Activated CD4-positive, alpha-beta T cell treated with anti-CD3 and anti-CD28 coated beads, Interleukin-2, amount 50 U/mL, for 48 hours (primary cell): ENCODE data around the gene RBFOX1.

Experiments used
- DNase-seq, 2 experiments: peaks; one replicate each; pipeline ENCODE4 v3.0.0-alpha.2; 2020

RBFOX1 gene

DNA sequence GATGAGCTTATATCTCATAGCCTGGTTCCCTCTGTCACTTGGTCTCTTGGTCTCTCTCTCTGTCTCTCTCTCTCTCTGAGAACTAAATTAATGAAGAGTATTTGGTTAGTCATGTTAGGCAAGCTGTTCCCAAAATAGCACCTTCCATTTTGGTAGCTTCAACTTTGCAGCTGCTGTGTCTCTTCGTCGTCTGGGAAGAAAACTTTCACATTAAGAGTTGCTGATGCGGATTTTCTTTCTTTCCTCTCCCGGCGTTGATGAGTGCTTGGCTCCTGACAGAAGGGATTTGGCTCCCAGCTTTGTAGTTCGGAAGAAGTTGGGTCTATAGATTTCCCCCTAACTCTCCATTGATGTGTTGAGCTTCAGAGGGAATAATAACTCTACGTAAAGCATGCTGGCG, at the start of gene RBFOX1:
RBFOX1 (plus strand) TSS at position 235 of the 400 bp plus-strand sequence.
- no peak for DNase-seq

DNA sequence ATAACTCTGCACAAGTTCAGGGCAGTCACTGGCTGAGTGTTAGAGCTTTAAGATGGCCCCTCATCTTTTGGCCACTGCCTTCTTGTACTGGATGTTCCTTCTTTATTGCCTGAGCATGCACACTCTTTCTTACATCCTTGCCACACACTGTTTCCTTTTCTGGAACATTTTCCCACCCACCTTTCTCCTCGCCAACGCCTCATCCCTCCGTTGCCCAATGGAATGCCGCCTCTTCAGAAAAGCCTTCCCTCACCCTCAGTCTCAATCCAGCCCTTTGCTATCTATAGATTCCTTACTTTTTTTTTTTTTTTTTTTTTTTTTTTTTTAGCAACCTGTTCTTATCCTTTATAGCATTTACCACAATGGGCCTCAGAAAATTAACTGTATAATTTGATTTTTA, 47.9 kb upstream of the RBFOX1 start:
- no peak for DNase-seq

DNA sequence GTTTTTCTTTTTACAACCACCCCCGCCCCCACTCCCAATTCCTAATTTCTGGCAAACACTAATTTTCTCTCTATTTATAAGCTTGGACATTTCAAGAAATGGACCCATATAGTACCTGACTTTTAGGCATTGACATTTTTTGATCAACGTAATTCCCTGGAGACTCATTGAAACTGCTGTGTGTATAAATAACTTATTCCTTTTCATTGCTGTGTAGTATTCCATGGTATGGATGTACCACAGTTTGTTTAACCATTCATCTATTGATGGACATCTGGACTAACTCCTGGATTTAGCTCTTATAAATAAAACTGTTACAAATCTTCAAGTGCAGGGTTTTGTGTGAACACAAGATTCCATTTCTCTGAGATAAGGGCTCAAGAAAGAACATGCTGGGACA, 47.1 kb upstream of the RBFOX1 start:
- DNase-seq, result no peak

DNA sequence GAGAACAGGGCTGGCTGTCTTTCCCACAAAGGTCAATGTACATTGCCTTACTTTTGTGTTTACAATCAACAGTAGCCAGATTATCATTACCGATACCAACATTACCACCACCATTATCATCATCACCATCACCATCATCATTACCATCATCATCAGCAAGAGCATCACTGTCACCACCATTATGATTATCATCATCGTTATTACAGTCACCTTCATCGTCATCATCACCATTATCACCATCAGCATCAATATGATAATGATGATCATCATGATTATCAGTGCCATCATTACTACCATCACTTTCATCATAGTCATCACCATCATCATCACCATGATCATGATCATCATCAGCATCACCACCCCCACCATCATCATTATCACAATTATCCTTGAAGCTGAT, 43.3 kb upstream of the RBFOX1 start:
- no peak for DNase-seq

DNA sequence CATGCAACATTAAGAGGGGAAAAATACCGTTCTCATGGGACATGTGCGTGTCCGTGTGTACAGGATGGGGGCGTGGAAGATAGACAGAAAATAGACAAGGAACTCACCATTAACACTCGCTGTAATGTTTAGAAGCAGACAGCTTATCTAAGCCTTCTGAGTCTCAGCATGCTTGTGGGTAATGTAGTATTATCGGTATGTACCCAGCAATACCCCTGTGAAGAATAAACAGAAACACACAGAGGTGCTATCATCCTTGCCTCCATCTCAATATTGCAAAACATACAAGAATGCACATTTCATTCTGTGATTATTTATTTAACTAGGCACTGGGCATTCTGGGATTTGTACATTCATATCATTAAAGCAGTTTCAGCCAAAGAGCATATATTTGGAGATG, 42.0 kb upstream of the RBFOX1 start:
- no peak for DNase-seq

DNA sequence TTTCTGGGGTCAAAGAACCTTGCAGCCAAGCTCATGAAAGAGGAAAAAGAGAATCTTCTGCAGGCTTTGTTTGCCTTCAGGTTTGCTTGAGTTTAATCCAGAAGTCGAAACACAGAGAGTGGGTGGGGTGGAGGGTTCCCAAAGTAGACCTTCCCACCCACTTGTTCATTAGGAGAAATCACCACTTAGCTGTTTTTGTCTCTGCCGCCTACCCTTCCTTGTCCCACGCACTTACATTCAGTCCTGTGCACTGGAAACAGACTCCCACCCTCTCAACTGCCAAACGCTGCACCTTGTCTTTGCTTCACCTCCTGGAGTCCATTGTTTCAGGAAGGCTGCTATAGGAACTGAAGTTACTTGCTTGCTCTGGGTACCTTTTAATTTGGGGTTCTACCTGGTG, 38.6 kb upstream of the RBFOX1 start:
- no peak for DNase-seq

DNA sequence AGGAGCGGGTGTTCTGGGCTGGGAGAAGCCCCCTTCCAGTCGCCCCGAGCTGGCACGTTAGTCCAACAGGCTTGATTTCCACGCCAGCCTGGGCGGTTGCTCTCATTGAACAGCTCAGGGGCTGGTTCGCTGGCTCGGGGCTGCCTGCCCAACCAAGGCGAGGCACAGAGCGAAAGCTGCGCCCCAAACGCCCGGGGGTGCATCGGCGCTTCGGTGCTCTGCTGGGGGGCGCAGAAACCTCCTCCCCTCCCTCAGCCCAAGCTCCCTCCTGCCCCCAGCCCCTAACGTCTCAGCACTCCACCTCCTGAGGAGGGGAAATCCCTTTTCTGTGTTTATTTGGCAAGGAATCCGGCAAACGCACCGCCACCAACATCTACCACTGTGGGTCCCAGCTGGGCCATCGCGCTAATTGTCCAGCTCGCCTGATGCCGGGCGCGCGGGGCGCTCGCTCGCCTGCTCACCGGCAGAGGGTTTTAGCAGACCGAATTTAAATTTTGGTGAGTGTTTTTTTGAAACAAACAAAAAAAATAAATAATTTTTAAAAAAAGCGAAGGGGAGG, 29.5 kb upstream of the RBFOX1 start:
- DNase-seq, result no peak

DNA sequence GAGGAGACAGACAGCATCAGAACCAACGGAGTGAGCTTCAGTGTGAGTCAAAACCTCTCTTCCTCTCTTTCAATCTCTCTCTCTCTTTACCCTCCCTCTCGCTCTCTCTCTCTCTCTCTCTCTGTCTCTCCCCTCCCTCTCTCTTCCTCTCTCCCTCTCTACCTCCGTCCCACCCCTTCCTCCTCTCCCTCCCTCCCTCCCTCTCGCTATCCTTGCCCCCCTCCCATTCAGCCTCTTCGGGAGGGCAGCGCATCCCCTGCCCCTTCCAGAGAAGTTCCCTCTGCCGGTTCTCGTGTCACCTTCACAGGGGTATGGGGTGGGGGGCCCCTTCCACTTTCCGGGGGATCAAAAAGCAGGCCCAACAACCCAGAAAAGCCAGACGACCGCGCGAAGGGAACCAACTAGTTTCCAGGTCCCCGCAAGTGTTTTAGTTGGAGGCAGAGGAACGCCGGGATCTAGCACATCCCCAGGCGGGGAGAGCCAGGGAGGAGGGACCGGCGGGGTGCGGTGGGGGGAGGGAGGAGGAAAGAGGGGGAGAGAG, 28.9 kb upstream of the RBFOX1 start:
- DNase-seq, result no peak

DNA sequence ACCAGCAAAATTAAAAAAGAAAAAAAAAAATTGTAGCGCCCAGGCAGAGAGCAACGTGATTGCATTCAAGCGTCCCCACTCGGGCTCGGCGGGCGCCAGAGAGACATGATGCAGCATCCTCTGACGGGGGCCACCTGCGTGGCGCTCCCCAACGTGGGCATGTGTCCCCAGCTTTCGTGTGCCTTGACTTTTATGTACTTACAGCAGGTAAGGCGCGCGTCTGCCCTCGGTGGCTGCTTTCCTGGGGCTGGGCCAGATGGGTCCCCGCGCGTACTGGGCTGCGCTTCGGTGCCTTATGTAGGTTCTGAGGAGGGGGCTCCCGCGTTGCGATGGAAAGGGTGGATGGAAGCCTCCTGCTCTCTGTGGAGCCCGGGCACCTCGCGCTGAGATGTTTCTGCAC, 28.4 kb upstream of the RBFOX1 start:
- DNase-seq, result no peak

DNA sequence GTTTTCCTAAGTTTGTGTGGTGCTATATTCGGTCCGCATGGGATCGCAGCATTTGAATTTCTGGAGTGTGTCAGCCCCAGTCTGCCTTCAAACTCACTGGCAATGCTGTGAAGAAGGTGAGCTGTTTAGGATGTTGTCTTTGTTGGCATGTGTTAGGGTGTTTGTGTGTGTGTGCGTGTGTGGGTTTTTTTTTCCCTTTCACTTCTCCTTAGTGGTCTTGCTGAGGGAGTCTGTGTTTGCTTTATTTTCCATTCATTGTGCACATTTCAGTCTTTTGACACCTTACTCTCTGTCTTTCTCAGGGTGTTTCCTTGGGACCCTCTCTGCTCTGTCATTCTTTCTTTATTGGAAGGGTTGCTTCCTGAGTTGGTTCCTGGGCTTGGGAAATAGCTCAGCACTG, 27.7 kb upstream of the RBFOX1 start:
- DNase-seq, result no peak

DNA sequence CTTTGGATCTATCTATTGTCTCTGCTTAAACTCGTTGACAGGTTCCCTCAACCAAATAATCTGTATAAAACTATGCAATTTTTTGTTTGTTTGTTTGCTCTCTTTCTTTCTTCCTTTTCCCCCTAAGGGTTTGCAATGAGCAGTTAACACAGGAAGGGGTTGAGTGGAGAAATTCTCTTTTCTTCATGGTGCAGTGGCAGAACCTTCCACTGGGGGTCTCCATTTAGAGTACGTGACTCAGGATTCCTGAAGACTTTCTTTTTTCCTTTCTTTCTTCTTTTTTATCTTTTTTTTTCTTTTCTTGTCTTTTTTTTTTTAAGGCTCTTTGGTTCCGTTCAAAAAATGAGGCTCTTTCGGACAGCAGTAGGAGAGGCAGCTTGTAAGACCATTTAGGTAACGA, 19.5 kb upstream of the RBFOX1 start:
- no peak for DNase-seq

DNA sequence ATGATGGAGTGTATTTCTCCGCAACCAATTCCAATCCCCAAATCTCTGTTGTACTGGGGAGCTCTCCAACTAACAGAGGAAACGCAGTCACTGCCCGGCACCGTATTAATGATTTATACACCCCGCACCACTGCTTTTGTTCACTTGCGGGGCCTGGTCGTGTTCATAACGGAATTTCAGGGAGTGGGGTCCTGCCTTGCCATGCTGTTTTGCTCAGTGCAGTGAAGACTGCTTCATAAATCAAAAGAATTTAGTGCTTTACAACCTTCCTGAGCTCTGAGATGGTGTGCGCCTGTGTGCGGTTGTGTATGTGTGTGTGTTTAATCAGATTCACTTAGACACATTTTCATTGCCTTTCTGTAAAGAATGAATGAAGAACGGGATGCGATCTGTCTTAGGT, 18.5 kb upstream of the RBFOX1 start:
- DNase-seq, result no peak

DNA sequence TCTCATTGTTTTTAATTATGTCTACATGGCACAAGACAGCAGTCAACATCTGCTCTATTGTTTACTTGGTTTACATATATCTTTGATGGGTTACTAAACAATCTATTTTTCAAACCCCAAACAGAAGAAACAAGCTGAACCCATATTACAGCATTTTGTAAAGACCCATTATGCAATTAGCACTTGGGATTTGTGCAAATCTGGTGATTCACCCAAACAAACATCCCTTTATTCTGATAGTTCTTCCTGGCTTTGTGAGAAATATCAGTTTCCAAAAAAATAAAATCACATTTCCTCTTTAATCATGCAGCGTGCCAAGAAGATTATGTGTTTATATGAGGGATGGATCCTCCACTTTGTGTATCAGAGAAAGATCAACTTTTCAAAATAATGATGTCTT, 16.8 kb upstream of the RBFOX1 start:
- DNase-seq, result no peak

DNA sequence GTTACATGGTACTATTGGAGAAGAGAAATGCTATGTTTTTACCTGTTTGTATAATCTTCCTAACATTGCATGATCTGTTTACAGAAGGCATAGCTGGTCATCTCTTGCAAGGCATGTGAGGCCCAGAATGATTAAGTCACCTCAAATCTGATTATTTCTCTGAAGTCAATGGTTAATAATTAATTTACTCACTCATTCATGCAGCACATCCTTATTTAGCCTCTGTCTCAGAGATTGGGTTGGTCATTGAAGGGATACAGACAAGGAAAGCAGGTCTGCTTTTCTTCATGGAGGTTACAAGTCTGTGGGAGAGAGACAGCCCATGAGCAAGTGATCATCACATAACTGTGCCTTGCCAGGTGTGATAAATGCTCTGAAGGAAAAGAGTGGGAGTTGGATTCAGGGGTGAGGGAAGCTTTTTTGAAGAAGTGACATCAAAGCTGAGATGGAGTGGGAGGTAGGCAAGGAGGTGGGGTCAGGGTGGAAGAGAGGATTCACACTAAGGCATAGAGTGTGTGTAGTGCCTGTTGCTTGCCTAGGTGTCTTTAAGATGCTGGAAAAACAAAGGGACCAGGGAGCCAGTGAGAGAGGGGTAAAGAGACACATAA, 16.3 kb upstream of the RBFOX1 start:
- no peak for DNase-seq

DNA sequence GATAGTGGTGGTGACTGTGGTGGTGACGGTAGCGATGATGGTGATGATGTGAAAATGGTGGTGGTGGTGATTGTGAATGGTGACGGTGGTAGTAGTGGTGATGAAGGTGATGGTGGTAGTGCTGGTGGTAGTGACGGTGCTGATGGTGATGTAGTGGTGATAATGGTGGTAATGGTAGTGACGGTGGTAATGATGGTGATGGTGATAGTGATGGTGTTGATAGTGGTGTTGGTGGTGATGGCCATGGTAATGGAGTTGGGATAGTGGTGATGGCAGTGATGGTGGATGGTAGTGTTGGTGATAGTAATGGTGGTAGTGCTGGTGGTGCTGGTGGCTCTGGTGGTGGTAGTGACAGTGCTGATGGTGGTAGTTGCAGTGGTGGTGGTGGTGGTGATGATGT, 14.7 kb upstream of the RBFOX1 start:
- no peak for DNase-seq

DNA sequence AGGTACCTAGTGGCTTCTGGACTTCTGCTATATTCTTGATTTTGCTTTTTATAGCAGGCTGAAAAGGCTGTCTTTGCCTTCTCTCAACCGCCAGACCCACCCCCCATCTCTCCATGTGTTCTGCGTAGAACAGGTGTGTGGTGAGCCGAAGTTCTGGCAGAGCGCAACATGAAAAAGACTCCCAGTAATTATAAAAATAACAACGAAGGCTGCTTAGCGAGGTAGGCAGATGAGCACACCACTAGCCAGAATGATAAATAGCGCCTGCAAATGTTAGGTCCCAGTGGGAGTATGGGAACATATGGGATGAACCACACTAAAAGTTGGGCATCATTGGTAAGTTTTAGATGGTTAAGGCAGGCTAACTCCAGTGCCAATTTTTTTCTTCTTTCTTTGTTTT, 14.0 kb upstream of the RBFOX1 start:
- DNase-seq, result no peak

DNA sequence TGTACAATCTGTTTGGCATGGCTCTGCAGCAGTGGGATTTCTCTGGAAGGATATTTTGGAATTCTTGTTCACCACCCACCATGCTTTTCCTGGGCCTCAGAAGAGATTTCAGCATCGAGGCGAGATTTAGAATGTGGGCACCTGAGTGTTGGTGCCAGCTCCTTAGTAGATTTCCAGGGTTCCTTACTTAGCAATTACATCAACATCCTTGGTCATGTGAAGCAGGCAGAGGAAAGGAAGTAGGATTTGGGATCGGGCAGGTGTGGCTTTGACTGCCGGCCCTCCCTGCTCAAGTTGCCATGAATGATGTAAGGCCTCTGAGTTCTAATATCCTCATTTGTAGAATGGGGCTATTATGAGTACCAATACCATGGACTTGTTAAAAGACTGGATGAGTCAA, 13.1 kb upstream of the RBFOX1 start:
- no peak for DNase-seq

DNA sequence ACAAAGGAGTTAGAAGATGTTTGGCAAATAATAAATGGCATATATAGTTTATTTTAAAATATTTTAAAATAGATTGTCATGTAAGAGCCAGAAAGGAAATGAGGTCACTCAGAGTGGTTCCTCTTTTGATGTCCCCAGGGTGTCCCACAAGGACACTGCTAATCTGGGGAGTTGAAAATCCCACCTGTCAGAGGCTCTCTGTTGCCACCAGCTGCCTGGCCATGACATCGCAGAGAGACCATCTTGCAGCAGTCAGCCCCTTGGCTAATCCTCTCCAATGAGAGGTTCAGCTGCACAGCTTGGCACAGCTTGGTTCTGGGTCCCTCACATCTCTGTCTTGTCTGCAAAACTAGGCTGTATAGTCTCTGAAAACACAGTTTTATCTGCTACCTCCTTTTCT, 11.0 kb upstream of the RBFOX1 start:
- no peak for DNase-seq

DNA sequence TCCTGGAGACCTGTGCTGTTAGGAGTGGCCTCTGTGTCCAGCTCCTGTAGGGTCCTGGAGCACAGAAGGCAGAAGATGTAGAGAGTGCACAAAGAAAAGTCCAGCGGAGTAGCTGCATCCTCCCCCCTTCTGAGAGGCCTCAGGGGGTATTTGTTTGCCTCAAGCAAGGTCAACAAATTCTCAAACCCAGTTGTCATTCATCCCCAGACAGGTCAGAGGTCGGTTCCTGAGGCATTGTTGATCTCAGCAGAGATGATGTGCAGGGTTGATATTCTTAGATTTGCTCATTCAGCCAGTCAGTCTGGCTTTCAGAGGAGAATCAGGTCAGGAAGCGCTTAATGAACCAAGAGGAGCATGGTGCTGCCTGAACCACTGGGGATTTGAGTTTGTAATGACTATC, 8.3 kb upstream of the RBFOX1 start:
- no peak for DNase-seq

DNA sequence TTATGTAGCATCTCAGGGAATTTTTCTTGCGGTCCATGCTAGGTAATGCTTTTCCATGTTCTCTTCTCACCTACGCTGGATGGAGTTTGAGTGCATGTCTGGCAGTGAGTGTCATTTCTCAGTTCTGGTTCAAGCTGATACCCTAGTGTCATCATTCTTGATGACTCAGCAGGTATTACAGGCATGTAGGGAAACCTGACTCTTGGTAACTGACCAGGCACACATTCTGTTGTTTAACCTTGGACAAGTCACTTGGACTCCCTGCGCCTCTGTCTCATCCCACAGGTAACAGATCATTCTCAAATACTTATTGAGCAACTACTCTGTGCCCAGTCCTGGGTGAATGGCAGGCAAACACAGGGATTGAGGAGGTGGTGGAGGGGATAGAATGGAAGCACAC, 6.8 kb upstream of the RBFOX1 start:
- no peak for DNase-seq

DNA sequence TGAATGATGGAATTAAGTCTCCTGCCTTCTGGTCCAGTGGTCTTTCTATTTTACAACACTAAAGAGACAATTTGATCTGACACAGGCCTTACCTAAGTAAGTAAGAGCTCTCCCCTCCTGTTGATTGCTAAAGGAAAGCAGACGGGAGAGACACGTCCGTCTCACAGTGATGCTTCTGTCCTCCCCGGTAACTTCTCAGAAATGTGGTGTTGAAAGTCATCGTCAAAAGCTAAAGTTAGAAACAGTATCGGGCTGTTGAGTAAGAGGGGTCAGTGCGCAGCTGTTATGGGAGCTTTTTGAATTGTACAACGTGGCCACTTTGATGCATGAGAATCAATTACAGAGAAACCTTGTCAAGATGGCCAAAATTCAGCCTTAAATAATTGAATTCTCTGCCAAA, 1.9 kb upstream of the RBFOX1 start:
- no peak for DNase-seq

DNA sequence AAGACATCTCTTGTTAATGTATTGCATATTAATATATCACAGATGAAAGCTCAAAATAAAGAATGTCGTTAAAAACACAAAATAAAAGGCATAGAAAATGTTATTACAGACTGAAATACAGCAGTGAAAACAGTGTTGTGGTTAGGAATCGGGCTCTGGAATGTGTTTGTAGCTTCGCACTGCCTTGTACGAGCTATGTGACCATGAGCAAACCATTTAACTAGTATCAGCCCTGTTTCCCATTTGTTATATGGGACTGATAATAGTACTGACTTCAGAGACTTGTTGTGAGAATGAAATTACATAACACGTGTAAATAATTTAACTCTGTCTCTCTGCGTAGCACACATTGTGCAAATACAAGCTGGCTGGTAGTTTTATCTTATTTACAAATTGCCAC, 648 bp upstream of the RBFOX1 start:
- DNase-seq, result no peak

DNA sequence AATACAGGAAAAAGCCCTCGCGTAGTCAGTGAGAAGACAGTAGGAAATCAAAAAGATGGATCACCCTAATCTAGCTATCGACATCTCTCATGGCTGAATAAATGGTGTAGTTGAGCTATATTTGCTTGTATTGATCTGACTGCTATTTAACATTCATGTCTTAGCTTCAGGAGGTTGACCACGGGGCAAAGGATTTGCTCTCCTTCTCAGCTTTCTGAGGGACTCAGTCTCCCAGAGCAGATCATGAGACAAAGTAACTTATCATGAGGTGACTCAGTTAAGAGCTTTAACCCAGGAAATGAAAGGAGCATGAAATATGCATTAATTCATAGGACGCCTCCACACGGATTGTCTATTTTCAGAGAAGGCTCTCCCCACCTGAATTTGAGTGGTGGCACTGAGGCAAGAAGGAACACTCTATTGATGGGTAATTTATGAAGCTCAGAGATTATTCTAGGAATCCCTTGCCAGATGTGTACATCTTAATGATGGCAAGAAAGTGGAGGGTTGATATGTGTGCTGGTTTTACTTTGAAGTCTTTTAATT, 608 bp downstream of the RBFOX1 start:
- DNase-seq, result no peak

DNA sequence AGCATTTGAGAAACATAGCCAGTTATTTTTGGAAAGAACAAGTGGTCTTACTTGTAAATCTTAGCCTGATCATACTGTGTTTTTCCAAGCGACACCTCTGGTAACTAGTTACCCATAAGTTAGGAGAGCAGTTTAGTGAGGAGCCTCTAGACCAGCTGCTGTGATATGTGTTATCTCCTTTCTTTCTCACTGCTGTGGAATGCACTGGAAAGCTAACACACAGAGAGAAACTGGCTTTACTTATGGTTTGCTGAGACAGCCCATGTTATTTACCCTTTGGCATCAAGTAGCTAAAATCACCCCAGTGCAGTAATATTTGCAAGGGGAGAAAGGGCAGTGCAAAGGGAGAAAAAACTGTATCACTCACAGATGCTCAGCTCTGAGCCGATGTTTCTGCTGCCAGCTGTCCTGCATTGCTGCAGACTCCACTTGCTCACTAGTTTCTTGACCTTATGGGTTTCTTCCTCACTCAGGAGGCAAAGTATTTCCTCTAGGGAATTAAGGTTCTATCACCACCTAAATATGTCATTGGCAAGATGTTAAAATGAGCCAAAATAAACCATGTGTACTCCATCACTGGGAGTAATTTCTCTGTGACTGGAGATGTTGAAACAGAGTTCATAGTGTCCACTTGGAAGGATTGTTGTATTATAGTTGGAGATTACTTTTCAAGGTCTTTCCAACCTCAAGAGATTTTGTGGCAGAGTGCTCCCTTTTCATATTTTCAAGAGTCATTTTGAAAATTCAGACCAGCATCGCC, 2.3 kb downstream of the RBFOX1 start:
- no peak for DNase-seq
